MM.1S (cell line): ENCODE results near the gene TLX3.

Experiments
- DNase-seq: peaks from one replicate; pipeline ENCODE4 v3.0.0-alpha.2; 2015
- H2AFZ ChIP-seq: fragments of 300-600 bp; sonication (generic); 2 replicates; pipeline ENCODE4 v1.6.0; 2016; ENCODE audit warnings: antibody characterized with exemption, low read length
- H3F3A ChIP-seq: fragments of 300-600 bp; sonication (generic); 2 replicates; pipeline ENCODE4 v1.6.1; 2016; ENCODE audit warnings: mild to moderate bottlenecking, antibody characterized with exemption, low read length, moderate library complexity, mixed read lengths; ENCODE audit not compliant: insufficient read depth
- H3K27ac ChIP-seq: fragments of 300-600 bp; sonication (generic); 2 replicates; pipeline ENCODE4 v1.5.1; 2016; ENCODE audit warnings: mild to moderate bottlenecking, low read length
- H3K27me3 ChIP-seq: fragments of 300-600 bp; sonication (generic); replicated peaks from 2 replicates; pipeline ENCODE4 v1.6.0; 2016; ENCODE audit warnings: low read length; ENCODE audit not compliant: insufficient read depth
- H3K36me3 ChIP-seq: fragments of 300-600 bp; sonication (generic); replicated peaks from 2 replicates; pipeline ENCODE4 v1.6.1; 2016; ENCODE audit warnings: mild to moderate bottlenecking, low read length, mixed read lengths; ENCODE audit not compliant: insufficient read depth
- H3K4me1 ChIP-seq: fragments of 300-600 bp; sonication (generic); 2 replicates; pipeline ENCODE4 v1.6.1; 2016; ENCODE audit warnings: low read length, mixed read lengths
- H3K4me2 ChIP-seq: fragments of 300-600 bp; sonication (generic); 2 replicates; pipeline ENCODE4 v1.6.0; 2016; ENCODE audit warnings: low read depth, low read length
- H3K4me3 ChIP-seq: fragments of 300-600 bp; sonication (generic); 2 replicates; pipeline ENCODE4 v1.5.1; 2016; ENCODE audit warnings: low read length, mixed read lengths
- H3K79me2 ChIP-seq: fragments of 300-600 bp; sonication (generic); 2 replicates; pipeline ENCODE4 v1.6.1; 2016; ENCODE audit warnings: mixed run types, low read length, mixed read lengths
- H3K9ac ChIP-seq: fragments of 300-600 bp; sonication (generic); 2 replicates; pipeline ENCODE4 v1.6.1; 2016; ENCODE audit warnings: low read length, mixed read lengths
- H3K9me2 ChIP-seq: fragments of 300-600 bp; sonication (generic); replicated peaks from 2 replicates; pipeline ENCODE4 v1.6.1; 2016; ENCODE audit warnings: mild to moderate bottlenecking, low read length, mixed read lengths; ENCODE audit not compliant: insufficient read depth
- H3K9me3 ChIP-seq: fragments of 300-600 bp; sonication (generic); replicated peaks from 2 replicates; pipeline ENCODE4 v1.6.1; 2016; ENCODE audit warnings: mild to moderate bottlenecking, low read length, mixed read lengths; ENCODE audit not compliant: insufficient read depth
- H4K20me1 ChIP-seq: fragments of 300-600 bp; sonication (generic); 2 replicates; pipeline ENCODE4 v1.6.1; 2016; ENCODE audit warnings: mild to moderate bottlenecking, low read length, moderate library complexity, mixed read lengths; ENCODE audit not compliant: insufficient read depth
- CTCF ChIP-seq: fragments of 300-600 bp; sonication (generic); IDR thresholded peaks from 2 replicates; pipeline ENCODE4 v1.5.1; 2016; ENCODE audit warnings: antibody characterized with exemption, low read length, mixed read lengths
- EZH2 ChIP-seq: fragments of 300-600 bp; sonication (generic); optimal IDR thresholded peaks from 2 replicates; pipeline ENCODE3; 2017; ENCODE audit warnings: low read depth, mild to moderate bottlenecking, antibody characterized with exemption, low read length, mixed read lengths
- EZH2phosphoT487 ChIP-seq: fragments of 300-600 bp; sonication (generic); IDR thresholded peaks from 2 replicates; pipeline ENCODE4 v1.6.1; 2018; ENCODE audit warnings: antibody characterized with exemption, low read length

Gene TLX3

GRCh38 chr5:171323806-171324632 lies 15.0 kb downstream of the TLX3 start:
- no peak for DNase-seq
- Histone ChIP-seq H3K27me3 (no peaks in the 10 kb centered on the region), H3K4me2 (no peak overlapping the region), H4K20me1 (no peaks in the 10 kb centered on the region), H3K27ac (no peak overlapping the region), H3K9me2 (no peaks in the 10 kb centered on the region), H3K4me3 (no peak overlapping the region), H3K79me2 (no peaks in the 10 kb centered on the region), H3K9me3 (no peaks in the 10 kb centered on the region), H3K9ac (no peak overlapping the region), H2AFZ (no peak overlapping the region), H3K36me3 (no peaks in the 10 kb centered on the region), H3K4me1 (no peaks in the 10 kb centered on the region), H3F3A (no peaks in the 10 kb centered on the region)
- TF ChIP-seq EZH2phosphoT487 (no peak), EZH2 (no peak), CTCF (no peak)

GRCh38 chr5:171330021-171330420 lies 21.0 kb downstream of the TLX3 start:
- Histone ChIP-seq H3K36me3 (no peaks in the 10 kb centered on the region), H3K27me3 (no peaks in the 10 kb centered on the region), H3K9me2 (no peaks in the 10 kb centered on the region), H4K20me1 (no peaks in the 10 kb centered on the region), H2AFZ (no peak overlapping the region), H3K79me2 (no peaks in the 10 kb centered on the region), H3K4me3 (no peak overlapping the region), H3K9ac (no peak overlapping the region), H3K4me1 (no peaks in the 10 kb centered on the region), H3K9me3 (no peaks in the 10 kb centered on the region), H3F3A (no peaks in the 10 kb centered on the region), H3K27ac (no peak overlapping the region), H3K4me2 (no peak overlapping the region)
- DNase-seq, result no peak
- TF ChIP-seq EZH2phosphoT487 (no peak), CTCF (no peak), EZH2 (no peak)

GRCh38 chr5:171335616-171336015 lies 26.6 kb downstream of the TLX3 start:
- no peak overlapping the region for H3K4me3 ChIP-seq
- H3F3A ChIP-seq, result no peaks in the 10 kb centered on the region
- H2AFZ ChIP-seq, result no peak overlapping the region
- H3K4me2 ChIP-seq, result no peak overlapping the region
- TF ChIP-seq CTCF, result no peak
- TF ChIP-seq EZH2, result no peak
- H3K79me2 ChIP-seq, result no peaks in the 10 kb centered on the region
- H3K4me1 ChIP-seq, result peaks cover 7% of the 10 kb centered on the region; the same call in 1 of the 2 replicates
- H3K36me3 ChIP-seq, result no peaks in the 10 kb centered on the region
- no peaks in the 10 kb centered on the region for H4K20me1 ChIP-seq
- no peak overlapping the region for H3K9ac ChIP-seq
- H3K27ac ChIP-seq, result no peak overlapping the region
- no peaks in the 10 kb centered on the region for H3K27me3 ChIP-seq
- H3K9me3 ChIP-seq, result no peaks in the 10 kb centered on the region
- DNase-seq, result no peak
- H3K9me2 ChIP-seq, result no peaks in the 10 kb centered on the region
